Activated B cell treated with CpG ODN at 0.5 μM for 24 hours (primary cell): Measurements from ENCODE around the gene ITGAX. TPM values are rescaled to one million over a fixed set of nuclear protein-coding genes. Genes with fewer than 3 reads are reported as not detected.

Experiments
- ATAC-seq: fragments of 200-7000 bp; cut with Tn5 transposase; one replicate; pipeline ENCODE4 v1.10.0; 2021; ENCODE audit warnings: low read depth, mild to moderate bottlenecking, moderate library complexity
- CTCF ChIA-PET: fragments of 350-600 bp; sonication (Branson Sonifier 250); formaldehyde crosslinking; loops from one replicate; lab custom pipeline; 2021; ENCODE audit warnings: antibody characterized with exemption; lab: Charles Lee
- POLR2A ChIA-PET: fragments of 350-600 bp; sonication (Branson Sonifier 250); formaldehyde crosslinking; loops from one replicate; lab custom pipeline; 2021; ENCODE audit warnings: antibody characterized with exemption; lab: Charles Lee
- DNase-seq: peaks from one replicate; pipeline ENCODE4 v3.0.0; 2022
- H3K27ac Mint-ChIP-seq: one replicate; pipeline ENCODE4 v1.8.0; 2020; ENCODE audit warnings: mixed read lengths
- H3K27me3 Mint-ChIP-seq: one replicate; pipeline ENCODE4 v1.8.0; 2021; ENCODE audit warnings: mixed read lengths
- H3K36me3 Mint-ChIP-seq: one replicate; pipeline ENCODE4 v1.8.0; 2021; ENCODE audit warnings: low read depth, mixed read lengths
- H3K4me1 Mint-ChIP-seq: one replicate; pipeline ENCODE4 v1.8.0; 2021; ENCODE audit warnings: mixed read lengths
- H3K4me3 Mint-ChIP-seq: one replicate; pipeline ENCODE4 v1.8.0; 2020; ENCODE audit warnings: mild to moderate bottlenecking, mixed read lengths
- H3K9me3 Mint-ChIP-seq: one replicate; pipeline ENCODE4 v1.8.0; 2020; ENCODE audit warnings: mixed read lengths
- intact Hi-C: fragments of 100-400 bp; cut with micrococcal nuclease; formaldehyde crosslinking; loops from one replicate; pipeline ENCODE4 v1.15.1; 2024
- total RNA-seq: library from RNA; stranded (reverse); gene quantifications from 2 replicates; pipeline ENCODE4 v1.2.3, GENCODE V29; 2022
- TF ChIP-seq, protein P1 (sequence below): fragments of 200-600 bp; IDR thresholded peaks from one replicate; pipeline ENCODE4 v1.8.0; 2022; ENCODE audit warnings: antibody characterized with exemption, mild to moderate bottlenecking

The ITGAX gene
- total RNA-seq, 1 donor from 2014 or later, result 100 TPM

DNA sequence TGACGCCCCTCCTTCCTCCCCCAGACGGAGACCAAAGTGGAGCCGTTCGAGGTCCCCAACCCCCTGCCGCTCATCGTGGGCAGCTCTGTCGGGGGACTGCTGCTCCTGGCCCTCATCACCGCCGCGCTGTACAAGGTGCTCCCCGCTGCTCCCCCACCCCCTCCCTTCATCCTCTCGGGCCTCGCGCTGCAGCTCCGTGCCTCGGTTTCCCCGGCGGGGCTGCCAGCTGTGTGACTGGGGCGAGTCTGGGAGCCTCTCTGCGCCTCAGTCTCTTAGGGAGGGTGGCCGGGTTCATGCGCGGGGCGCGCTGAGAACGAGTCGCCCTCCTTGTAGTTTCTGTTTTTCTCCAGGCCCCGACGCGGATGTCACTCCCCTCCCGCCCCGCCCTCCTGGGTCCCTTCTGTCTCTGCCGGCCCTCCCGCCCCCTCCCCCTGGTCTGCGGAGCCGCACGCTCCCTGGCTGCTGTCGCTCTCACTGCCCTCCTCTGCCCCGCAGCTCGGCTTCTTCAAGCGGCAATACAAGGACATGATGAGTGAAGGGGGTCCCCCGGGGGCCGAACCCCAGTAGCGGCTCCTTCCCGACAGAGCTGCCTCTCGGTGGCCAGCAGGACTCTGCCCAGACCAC, 23.7 kb upstream of the ITGAX start:
- Mint-ChIP-seq H3K4me3 (peak overlapping the region; percentile 82), H3K4me1 (peaks cover 15% of the 10 kb centered on the region), H3K27ac (no peak overlapping the region), H3K36me3 (peaks cover 10% of the 10 kb centered on the region), H3K9me3 (no peaks in the 10 kb centered on the region), H3K27me3 (peaks cover 5% of the 10 kb centered on the region)
- intact Hi-C loops, result loop anchor here (2.0 to 10.0 kb wide), 4 partner anchors 20 to 536 kb away; partner anchors contain the start of gene KAT8
- POLR2A ChIA-PET, result interaction anchor here (0.6 to 2.3 kb wide), 5 partner anchors 129 to 546 kb away, joined by 3 to 13 read pairs (median 4); partner anchors contain the start of genes FUS and KAT8
- TF ChIP-seq, protein P1, sequence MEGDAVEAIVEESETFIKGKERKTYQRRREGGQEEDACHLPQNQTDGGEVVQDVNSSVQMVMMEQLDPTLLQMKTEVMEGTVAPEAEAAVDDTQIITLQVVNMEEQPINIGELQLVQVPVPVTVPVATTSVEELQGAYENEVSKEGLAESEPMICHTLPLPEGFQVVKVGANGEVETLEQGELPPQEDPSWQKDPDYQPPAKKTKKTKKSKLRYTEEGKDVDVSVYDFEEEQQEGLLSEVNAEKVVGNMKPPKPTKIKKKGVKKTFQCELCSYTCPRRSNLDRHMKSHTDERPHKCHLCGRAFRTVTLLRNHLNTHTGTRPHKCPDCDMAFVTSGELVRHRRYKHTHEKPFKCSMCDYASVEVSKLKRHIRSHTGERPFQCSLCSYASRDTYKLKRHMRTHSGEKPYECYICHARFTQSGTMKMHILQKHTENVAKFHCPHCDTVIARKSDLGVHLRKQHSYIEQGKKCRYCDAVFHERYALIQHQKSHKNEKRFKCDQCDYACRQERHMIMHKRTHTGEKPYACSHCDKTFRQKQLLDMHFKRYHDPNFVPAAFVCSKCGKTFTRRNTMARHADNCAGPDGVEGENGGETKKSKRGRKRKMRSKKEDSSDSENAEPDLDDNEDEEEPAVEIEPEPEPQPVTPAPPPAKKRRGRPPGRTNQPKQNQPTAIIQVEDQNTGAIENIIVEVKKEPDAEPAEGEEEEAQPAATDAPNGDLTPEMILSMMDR, result no peak
- DNase-seq (no peak), ATAC-seq (peak; percentile 43)
- CTCF ChIA-PET, result no interaction called here

DNA sequence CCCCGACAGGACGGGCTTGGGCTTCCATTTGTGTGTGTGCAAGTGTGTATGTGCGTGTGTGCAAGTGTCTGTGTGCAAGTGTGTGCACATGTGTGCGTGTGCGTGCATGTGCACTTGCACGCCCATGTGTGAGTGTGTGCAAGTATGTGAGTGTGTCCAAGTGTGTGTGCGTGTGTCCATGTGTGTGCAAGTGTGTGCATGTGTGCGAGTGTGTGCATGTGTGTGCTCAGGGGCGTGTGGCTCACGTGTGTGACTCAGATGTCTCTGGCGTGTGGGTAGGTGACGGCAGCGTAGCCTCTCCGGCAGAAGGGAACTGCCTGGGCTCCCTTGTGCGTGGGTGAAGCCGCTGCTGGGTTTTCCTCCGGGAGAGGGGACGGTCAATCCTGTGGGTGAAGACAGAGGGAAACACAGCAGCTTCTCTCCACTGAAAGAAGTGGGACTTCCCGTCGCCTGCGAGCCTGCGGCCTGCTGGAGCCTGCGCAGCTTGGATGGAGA, 23.1 kb upstream of the ITGAX start:
- intact Hi-C loops, result loop anchor here (2.0 to 10.0 kb wide), 4 partner anchors 19 to 535 kb away; partner anchors contain the start of gene KAT8
- ChIA-PET CTCF (interaction anchor here (1.7 to 2.8 kb wide), 2 partner anchors 130 to 537 kb away, joined by 3 to 20 read pairs; partner anchors contain the start of gene PYCARD), POLR2A (interaction anchor here (0.6 to 2.3 kb wide), 4 partner anchors 130 to 546 kb away, joined by 4 to 13 read pairs (median 4); partner anchors contain the start of genes FUS and PYCARD)
- Mint-ChIP-seq H3K27me3 (peaks cover 9% of the 10 kb centered on the region), H3K4me1 (peaks cover 15% of the 10 kb centered on the region), H3K4me3 (peak overlapping the region; percentile 82), H3K36me3 (peaks cover 8% of the 10 kb centered on the region), H3K9me3 (no peaks in the 10 kb centered on the region), H3K27ac (no peak overlapping the region)
- DNase-seq, result no peak
- ATAC-seq, result no peak
- TF ChIP-seq, protein P1, result no peak

DNA sequence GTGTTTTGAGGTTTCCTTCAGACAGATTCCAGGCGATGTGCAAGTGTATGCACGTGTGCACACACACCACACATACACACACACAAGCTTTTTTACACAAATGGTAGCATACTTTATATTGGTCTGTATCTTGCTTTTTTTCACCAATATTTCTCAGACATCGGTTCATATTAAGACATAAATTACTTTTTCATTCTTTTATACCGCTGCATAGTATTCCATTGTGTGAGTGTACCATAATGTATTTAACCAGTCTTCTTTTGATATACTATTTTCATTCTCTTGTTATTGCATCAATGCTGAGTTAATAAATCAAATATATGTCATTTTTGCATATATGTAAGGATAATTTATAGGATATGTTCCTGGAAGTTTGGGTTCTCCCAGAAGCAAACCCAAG, 22.4 kb upstream of the ITGAX start:
- DNase-seq (no peak), ATAC-seq (no peak)
- intact Hi-C loops, result loop anchor here (5.0 to 10.0 kb wide), 3 partner anchors 50 to 535 kb away; partner anchors contain the start of gene KAT8
- H3K36me3 Mint-ChIP-seq, result peaks cover 6% of the 10 kb centered on the region
- TF ChIP-seq, protein P1, result no peak
- ChIA-PET POLR2A (interaction anchor here (1.3 to 2.3 kb wide), 4 partner anchors 19 to 190 kb away, joined by 4 to 13 read pairs (median 7); partner anchors contain the start of genes FUS and PYCARD), CTCF (interaction anchor here (0.9 to 2.8 kb wide), 3 partner anchors 50 to 536 kb away, joined by 3 to 20 read pairs (median 4); partner anchors contain the start of gene PYCARD)
- H3K27me3 Mint-ChIP-seq, result peaks cover 10% of the 10 kb centered on the region
- H3K4me1 Mint-ChIP-seq, result peaks cover 15% of the 10 kb centered on the region
- H3K9me3 Mint-ChIP-seq, result no peaks in the 10 kb centered on the region
- no peak overlapping the region for H3K27ac Mint-ChIP-seq
- peak overlapping the region; percentile 82 for H3K4me3 Mint-ChIP-seq

DNA sequence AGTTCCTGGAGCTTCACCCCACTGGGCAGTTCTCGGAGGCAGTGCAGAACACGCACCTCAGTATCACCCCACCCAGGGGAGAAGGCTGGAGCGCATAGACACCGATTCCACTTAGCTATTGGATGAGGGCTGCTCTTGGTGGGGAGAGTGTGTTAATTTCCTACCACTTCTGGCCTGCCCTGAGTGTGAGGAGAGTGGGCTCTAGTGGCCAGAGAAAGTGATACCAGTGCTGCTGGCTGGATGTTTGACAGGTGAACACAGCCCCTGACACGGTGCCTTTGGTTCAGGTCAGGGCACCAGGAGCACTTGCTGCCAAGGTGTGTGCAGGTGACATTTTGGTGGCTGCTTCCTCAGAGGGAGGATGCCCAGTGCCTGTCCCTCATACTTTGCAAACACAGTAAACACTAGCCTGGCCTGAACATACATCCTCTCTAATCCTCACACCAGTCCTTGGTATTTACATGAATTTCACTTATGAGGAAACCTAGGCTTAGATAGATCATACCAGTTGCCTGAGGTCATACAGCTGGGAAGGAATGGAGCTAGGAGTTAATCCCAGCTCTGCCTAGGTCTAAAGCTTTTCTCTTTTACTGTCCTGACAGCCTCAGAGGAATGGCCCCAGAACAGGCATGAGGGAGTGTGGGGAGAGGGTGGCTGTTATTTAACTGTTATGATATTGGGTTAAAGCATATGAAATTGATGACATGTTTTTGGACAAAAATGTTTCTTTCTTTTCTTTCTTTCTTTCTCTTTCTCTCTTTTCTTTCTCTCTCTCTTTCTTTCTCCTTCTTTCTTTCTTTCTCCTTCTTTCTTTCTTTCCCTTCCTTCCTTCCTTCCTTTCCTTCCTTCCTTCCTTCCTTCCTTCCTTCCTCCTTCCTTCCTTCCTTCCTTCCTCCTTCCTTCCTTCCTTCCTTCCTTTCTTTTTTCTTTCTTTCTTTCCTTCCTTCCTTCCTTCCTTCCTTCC, 21.0 kb upstream of the ITGAX start:
- Mint-ChIP-seq H3K27ac (no peak overlapping the region), H3K4me3 (no peak overlapping the region), H3K36me3 (peaks cover 4% of the 10 kb centered on the region), H3K9me3 (no peaks in the 10 kb centered on the region), H3K4me1 (peaks cover 18% of the 10 kb centered on the region), H3K27me3 (peaks cover 13% of the 10 kb centered on the region)
- CTCF ChIA-PET, result interaction anchor here (0.6 to 2.8 kb wide), 12 partner anchors 16 to 535 kb away, joined by 3 to 20 read pairs (median 4); partner anchors contain the start of genes PYCARD and PYDC1
- intact Hi-C loops, result loop anchor here (1.0 to 10.0 kb wide), 7 partner anchors 48 to 533 kb away; partner anchors contain the start of genes FUS, HSD3B7, KAT8 and PYCARD
- TF ChIP-seq, protein P1, result no peak
- DNase-seq (no peak), ATAC-seq (peak; percentile 91)
- POLR2A ChIA-PET, result interaction anchor here (0.6 to 2.0 kb wide), 7 partner anchors 18 to 1405 kb away, joined by 3 to 11 read pairs (median 4); partner anchors contain the start of genes FUS, KAT8 and PYDC1
